Breast epithelium (tissue), 3 donors: ENCODE measurements around the gene ADH1C.

ENCODE experiments used
- CTCF ChIP-seq, 3 donors: fragments of 450-650 bp; IDR thresholded peaks; one replicate each; pipeline ENCODE4 v1.5.1; 2016 to 2017; ENCODE audit warnings: antibody characterized with exemption in 3 of 3, mild to moderate bottlenecking in 3 of 3, moderate library complexity in 3 of 3
- POLR2A ChIP-seq: fragments of 450-650 bp; IDR thresholded peaks from one replicate; pipeline ENCODE4 v1.6.1; 2016; ENCODE audit warnings: antibody characterized with exemption, mild to moderate bottlenecking, moderate library complexity
- POLR2AphosphoS5 ChIP-seq, 3 donors: sonication (generic); formaldehyde crosslinking; IDR thresholded peaks; one replicate each; pipeline ENCODE4 v1.6.1; 2017; ENCODE audit warnings: antibody characterized with exemption in 3 of 3

DNA sequence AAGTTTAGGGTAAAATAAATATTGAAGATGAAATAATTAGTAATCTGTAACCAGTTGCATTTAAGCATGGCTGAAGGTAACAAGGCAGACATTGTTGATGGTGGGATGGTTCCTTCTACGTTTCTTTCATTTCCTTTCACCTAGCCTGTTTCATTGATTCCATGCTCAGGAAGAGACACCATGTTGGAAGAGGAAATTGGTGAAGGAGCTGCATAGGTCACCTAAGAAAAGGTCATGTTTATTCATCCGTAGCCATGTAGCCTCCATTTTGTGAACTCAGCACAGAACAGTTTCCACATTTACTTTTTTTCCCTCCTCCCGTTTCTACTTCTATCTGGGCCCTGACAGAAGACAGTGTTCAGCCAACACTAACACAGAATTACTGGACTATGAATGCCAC is 35.2 kb downstream of the ADH1C start:
- TF ChIP-seq CTCF (IDR thresholded peaks at IDR 0.05), result no peak
- TF ChIP-seq POLR2A, result no peak
- no peak for TF ChIP-seq POLR2AphosphoS5 (IDR thresholded peaks at IDR 0.05)
